GM12878 (cell line): ENCODE measurements around the gene PSMA2. TPM values are rescaled to one million over a fixed set of nuclear protein-coding genes. Genes with fewer than 3 reads are reported as not detected.

Experiments
- ATAC-seq: fragments of 200-7000 bp; cut with Tn5 transposase; 3 replicates; pipeline ENCODE4 v1.9.1; 2020; ENCODE audit warnings: mild to moderate bottlenecking, moderate library complexity
- BruUV-seq: library from RNA; stranded (reverse); fragments of 400-500 nt; replicated peaks from 2 replicates; lab custom pipeline; 2021; lab: Mats Ljungman, UMichigan
- CTCF ChIA-PET: fragments of 300-600 bp; sonication (Branson Sonifier 250); formaldehyde crosslinking; extraction: SDS; loops from one replicate; lab custom pipeline; 2021; ENCODE audit warnings: inconsistent platforms; lab: Yijun Ruan, JAX
- POLR2A ChIA-PET: fragments of 350-600 bp; formaldehyde crosslinking; extraction: SDS; loops from one replicate; lab custom pipeline; 2021; ENCODE audit warnings: inconsistent platforms; lab: Charles Lee
- RAD21 ChIA-PET: fragments of 300-600 bp; sonication (Branson Sonifier 250); formaldehyde crosslinking; loops from one replicate; lab custom pipeline; 2023; ENCODE audit warnings: antibody characterized with exemption; ENCODE audit not compliant: unreplicated experiment; lab: Charles Lee
- SMC1A ChIA-PET: fragments of 300-600 bp; sonication (Branson Sonifier 250); formaldehyde crosslinking; loops from one replicate; lab custom pipeline; 2023; ENCODE audit not compliant: unreplicated experiment, uncharacterized antibody; lab: Charles Lee
- DNase-seq: peaks from one replicate; pipeline ENCODE4 v3.0.0-alpha.2; 2011; ENCODE audit warnings: low read depth, low spot score
- FAIRE-seq: peaks from 3 replicates; lab custom pipeline; 2011; peaks lifted over from hg19 to GRCh38; lab: Jason Lieb, UNC
- H2AFZ ChIP-seq: 2 replicates; pipeline ENCODE4 v1.6.0; 2011; ENCODE audit warnings: low read depth, low read length, control low read depth; ENCODE audit not compliant: control insufficient read depth
- H3K27ac ChIP-seq: 2 replicates; pipeline ENCODE4 v1.5.1; 2011; ENCODE audit warnings: control low read depth; ENCODE audit not compliant: control insufficient read depth, insufficient read depth
- H3K27me3 ChIP-seq, 2 experiments: replicated peaks in 1 of 2; 2 replicates each; pipeline versions ENCODE4 v1.6.0 to v1.6.1; 2011; ENCODE audit warnings: low read length in 1 of 2; ENCODE audit not compliant: control insufficient read depth in 2 of 2, insufficient read depth in 2 of 2
- H3K36me3 ChIP-seq, 2 experiments: 2 replicates each; pipeline ENCODE4 v1.5.1; 2011; ENCODE audit warnings: low read length in 1 of 2; ENCODE audit not compliant: control insufficient read depth in 2 of 2, insufficient read depth in 2 of 2
- H3K4me1 ChIP-seq: 2 replicates; pipeline ENCODE4 v1.6.1; 2011; ENCODE audit warnings: mild to moderate bottlenecking, low read length, moderate library complexity, mixed read lengths; ENCODE audit not compliant: control insufficient read depth, insufficient read depth
- H3K4me2 ChIP-seq: 2 replicates; pipeline ENCODE4 v1.6.0; 2011; ENCODE audit warnings: control low read depth; ENCODE audit not compliant: control insufficient read depth, insufficient read depth
- H3K4me3 ChIP-seq: fragments of 200-600 bp; sonication (generic); 2 replicates; pipeline ENCODE4 v1.5.1; 2016
- H3K79me2 ChIP-seq: 2 replicates; pipeline ENCODE4 v1.6.0; 2011; ENCODE audit warnings: low read length; ENCODE audit not compliant: control insufficient read depth, insufficient read depth
- H3K9ac ChIP-seq: 2 replicates; pipeline ENCODE4 v1.8.0; 2011; ENCODE audit warnings: low read length, control low read depth, mixed read lengths; ENCODE audit not compliant: control insufficient read depth, insufficient read depth
- H3K9me3 ChIP-seq: replicated peaks from 3 replicates; pipeline ENCODE4 v1.5.1; 2011; ENCODE audit warnings: mild to moderate bottlenecking, low read length; ENCODE audit not compliant: control insufficient read depth, insufficient read depth
- H4K20me1 ChIP-seq: 2 replicates; pipeline ENCODE4 v1.6.0; 2011; ENCODE audit not compliant: control insufficient read depth, insufficient read depth
- ATF7 ChIP-seq: fragments of 450-650 bp; IDR thresholded peaks from 2 replicates; pipeline ENCODE4 v1.6.1; 2016; ENCODE audit warnings: low read depth, mild to moderate bottlenecking
- CREB1 ChIP-seq: IDR thresholded peaks from 2 replicates; pipeline ENCODE4 v1.6.1; 2012; ENCODE audit warnings: low read depth, mild to moderate bottlenecking, inconsistent platforms
- DPF2 ChIP-seq: fragments of 450-650 bp; IDR thresholded peaks from 2 replicates; pipeline ENCODE4 v1.6.1; 2017; ENCODE audit warnings: mild to moderate bottlenecking
- EED ChIP-seq: sonication (generic); IDR thresholded peaks from 2 replicates; pipeline ENCODE4 v1.6.1; 2016; ENCODE audit warnings: antibody characterized with exemption, low read depth
- EZH2 ChIP-seq: IDR thresholded peaks from 2 replicates; pipeline ENCODE4 v1.6.1; 2012; ENCODE audit warnings: low read depth, mild to moderate bottlenecking, control low read depth, inconsistent platforms, low read length, borderline replicate concordance; ENCODE audit not compliant: control insufficient read depth
- FOXM1 ChIP-seq: IDR thresholded peaks from 2 replicates; pipeline ENCODE4 v1.6.1; 2012; ENCODE audit warnings: low read depth, mild to moderate bottlenecking, inconsistent platforms, low read length, moderate library complexity
- MEF2B ChIP-seq: fragments of 450-650 bp; IDR thresholded peaks from 2 replicates; pipeline ENCODE4 v1.6.1; 2018; ENCODE audit warnings: mild to moderate bottlenecking, moderate library complexity; ENCODE audit not compliant: partially characterized antibody, poor library complexity, severe bottlenecking
- PML ChIP-seq: IDR thresholded peaks from 2 replicates; pipeline ENCODE4 v1.6.1; 2012; ENCODE audit warnings: low read length, inconsistent platforms
- POLR2A ChIP-seq: IDR thresholded peaks from 2 replicates; pipeline ENCODE4 v1.6.1; 2011; ENCODE audit warnings: low read depth, mild to moderate bottlenecking, low read length
- POLR2AphosphoS5 ChIP-seq: IDR thresholded peaks from 2 replicates; pipeline ENCODE4 v1.6.1; 2011; ENCODE audit warnings: mild to moderate bottlenecking, low read length, inconsistent platforms
- RAD51 ChIP-seq: fragments of 450-650 bp; IDR thresholded peaks from 2 replicates; pipeline ENCODE4 v1.6.1; 2016; ENCODE audit warnings: moderate library complexity, mild to moderate bottlenecking, inconsistent platforms
- RCOR1 ChIP-seq: conservative IDR thresholded peaks from 2 replicates; pipeline ENCODE4 v1.6.1; 2012; ENCODE audit warnings: low read depth, low read length, improper control_type of control experiment
- RFX5 ChIP-seq: IDR thresholded peaks from 2 replicates; pipeline ENCODE4 v1.6.1; 2011; ENCODE audit warnings: low read depth, low read length, improper control_type of control experiment
- SIX5 ChIP-seq: IDR thresholded peaks from 2 replicates; pipeline ENCODE4 v1.6.1; 2011; ENCODE audit warnings: mild to moderate bottlenecking, low read depth, low read length, moderate library complexity; ENCODE audit not compliant: severe bottlenecking
- SREBF2 ChIP-seq: IDR thresholded peaks from 2 replicates; pipeline ENCODE4 v1.6.1; 2012; ENCODE audit warnings: mild to moderate bottlenecking, low read length
- TAF1 ChIP-seq: IDR thresholded peaks from 2 replicates; pipeline ENCODE4 v1.6.1; 2011; ENCODE audit warnings: mild to moderate bottlenecking, low read depth, low read length, borderline replicate concordance
- TARDBP ChIP-seq: IDR thresholded peaks from 2 replicates; pipeline ENCODE4 v1.6.1; 2016; ENCODE audit warnings: borderline replicate concordance
- TCF7 ChIP-seq: IDR thresholded peaks from 2 replicates; pipeline ENCODE4 v1.6.1; 2014; ENCODE audit warnings: antibody characterized with exemption, borderline replicate concordance
- YY1 ChIP-seq: IDR thresholded peaks from 2 replicates; pipeline ENCODE4 v1.6.1; 2011; ENCODE audit warnings: low read depth, mild to moderate bottlenecking, low read length
- ZNF24 ChIP-seq: fragments of 450-650 bp; IDR thresholded peaks from 2 replicates; pipeline ENCODE4 v1.6.1; 2017; ENCODE audit warnings: antibody characterized with exemption, mild to moderate bottlenecking
- WGBS: methylation state at CpG from one replicate; pipeline ENCODE4 v1.1.6; 2016; ENCODE audit warnings: low lambda C conversion rate; ENCODE audit not compliant: insufficient replicate concordance, insufficient coverage; ENCODE audit errors: missing lambda C conversion rate; 5-methylcytosine and 5-hydroxymethylcytosine counted together
- in situ Hi-C: fragments of 300-500 bp; cut with MboI; formaldehyde crosslinking; loops from 9 replicates; pipeline ENCODE4 v1.14.3; 2018; ENCODE audit warnings: mixed read lengths
- intact Hi-C: fragments of 100-400 bp; cut with micrococcal nuclease; formaldehyde crosslinking; loops from one replicate; pipeline ENCODE4 v1.14.2; 2022; ENCODE audit not compliant: unreplicated experiment
- polyA plus RNA-seq, 11 experiments: library from polyadenylated mRNA; depleted of rRNA in 4 of 11; unstranded in 6 of 11; stranded (reverse) in 5 of 11; fragments of >200 nt; fragmentation: Nextera tagmentation in 4 of 11; fragmentation: Illumina TruSeq in 1 of 11; extraction: Ambion mirVana in 4 of 11; extraction: Trizol in 1 of 11; gene quantifications; 1 replicate in 1 of 11; 2 replicates in 10 of 11; pipeline versions ENCODE4 v1.2.1 to v1.2.3, GENCODE V29; 2011 to 2016; ENCODE audit warnings: inconsistent platforms in 2 of 11, missing spikeins in 2 of 11, low read depth in 1 of 11
- total RNA-seq, 4 experiments: library from RNA; depleted of rRNA in 3 of 4; stranded (reverse); fragments of >200 nt in 3 of 4; fragmentation: Illumina TruSeq in 1 of 4; extraction: Trizol in 1 of 4; gene quantifications; 2 replicates each; pipeline versions ENCODE4 v1.2.1 to v1.2.3, GENCODE V29; 2013 to 2021
- TF ChIP-seq, protein P1 (sequence below): IDR thresholded peaks from 2 replicates; pipeline ENCODE4 v1.6.1; 2012; ENCODE audit warnings: low read depth, low read length, improper control_type of control experiment
- TF ChIP-seq, protein P2 (sequence below): fragments of 450-650 bp; IDR thresholded peaks from 2 replicates; pipeline ENCODE4 v1.6.1; 2018; ENCODE audit warnings: borderline replicate concordance, mild to moderate bottlenecking; ENCODE audit not compliant: partially characterized antibody

Gene PSMA2
- total and polyA plus RNA-seq, 10 of the 15 experiments (the other 5 are each of a cell fraction or from before 2014, with no cell fraction given): 129 to 1,223 (median 317) TPM

DNA sequence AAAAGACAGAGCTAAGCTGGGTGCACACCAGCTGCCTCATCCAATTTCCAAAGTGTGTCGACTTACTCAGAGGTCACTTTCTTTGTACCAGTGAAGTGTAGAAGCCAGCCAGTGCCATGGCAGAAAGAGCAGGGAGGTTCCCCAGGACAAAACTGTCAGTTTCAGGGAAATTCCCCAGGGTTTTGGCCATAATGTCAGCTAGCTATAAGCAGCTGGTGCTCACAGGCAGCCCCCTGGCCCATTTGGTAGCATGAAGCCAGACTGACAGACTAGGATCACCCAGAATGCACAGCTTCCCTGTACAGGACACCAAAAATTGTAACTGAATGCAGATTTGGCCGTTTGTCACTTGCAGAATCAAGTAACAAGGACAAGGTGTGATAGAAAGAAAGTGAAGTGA lies 28.8 kb upstream of the PSMA2 start (continued):
- TF ChIP-seq MEF2B: peak; percentile 24
- TF ChIP-seq POLR2A: no peak
- TF ChIP-seq, protein P1, sequence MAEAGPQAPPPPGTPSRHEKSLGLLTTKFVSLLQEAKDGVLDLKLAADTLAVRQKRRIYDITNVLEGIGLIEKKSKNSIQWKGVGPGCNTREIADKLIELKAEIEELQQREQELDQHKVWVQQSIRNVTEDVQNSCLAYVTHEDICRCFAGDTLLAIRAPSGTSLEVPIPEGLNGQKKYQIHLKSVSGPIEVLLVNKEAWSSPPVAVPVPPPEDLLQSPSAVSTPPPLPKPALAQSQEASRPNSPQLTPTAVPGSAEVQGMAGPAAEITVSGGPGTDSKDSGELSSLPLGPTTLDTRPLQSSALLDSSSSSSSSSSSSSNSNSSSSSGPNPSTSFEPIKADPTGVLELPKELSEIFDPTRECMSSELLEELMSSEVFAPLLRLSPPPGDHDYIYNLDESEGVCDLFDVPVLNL: no peak
- TF ChIP-seq EZH2: no peak
- TF ChIP-seq YY1: 0 out of 2 replicates have a peak, but pooled peaks have one; percentile 38
- no peak for TF ChIP-seq POLR2AphosphoS5
- TF ChIP-seq EED: no peak

DNA sequence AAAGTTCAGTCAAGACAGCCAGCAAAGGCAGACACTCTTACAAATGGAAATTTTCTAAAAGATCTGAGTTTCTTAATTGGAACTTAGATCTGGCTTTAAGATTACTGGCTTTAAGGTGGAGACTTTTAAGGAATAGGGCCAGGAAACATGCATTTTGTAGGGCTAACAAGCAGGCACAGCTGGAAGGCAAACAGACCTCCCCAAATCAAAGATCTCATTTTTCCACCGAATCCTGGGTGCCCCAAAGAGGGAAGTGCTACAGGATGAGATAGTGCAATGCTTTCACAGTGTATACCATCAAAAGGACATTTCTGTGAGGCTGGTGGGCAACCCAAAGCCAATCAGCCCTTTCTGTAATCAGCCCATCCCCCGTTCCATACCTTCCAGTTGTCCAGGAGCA lies 27.6 kb upstream of the PSMA2 start:
- no peak for FAIRE-seq
- no peak for ATAC-seq
- in situ Hi-C loops: no loop called here
- ChIA-PET SMC1A (interaction anchor here (0.7 to 2.9 kb wide), 8 partner anchors 9 to 164 kb away, joined by 3 to 8 read pairs (median 4); no protein-coding TSS in a partner anchor), POLR2A (interaction anchor here (2.1 kb wide), 1 partner anchor 13 kb away, joined by 11 read pairs; no protein-coding TSS in a partner anchor), CTCF (interaction anchor here (1.3 to 3.3 kb wide), 4 partner anchors 13 to 302 kb away, joined by 4 to 22 read pairs (median 9); no protein-coding TSS in a partner anchor), RAD21 (interaction anchor here (2.3 to 3.8 kb wide), 3 partner anchors 14 to 95 kb away, joined by 8 to 17 read pairs (median 15); no protein-coding TSS in a partner anchor)
- H3K9me3 ChIP-seq: no peaks in the 10 kb centered on the region; the same call in none of the 3 replicates
- WGBS: 23% methylated on average over 2 of the region's 2 CpGs
- H3K27me3 ChIP-seq: no peaks in the 10 kb centered on the region
- H3K4me1 ChIP-seq: no peaks in the 10 kb centered on the region
- no peak overlapping the region for H3K27ac ChIP-seq
- H3K36me3 ChIP-seq: no peaks in the 10 kb centered on the region
- DNase-seq: no peak
- intact Hi-C loops: no loop called here
- H3K4me2 ChIP-seq: no peak overlapping the region
- H2AFZ ChIP-seq: no peak overlapping the region
- no TSS peak for BruUV-seq
- H3K79me2 ChIP-seq: no peaks in the 10 kb centered on the region
- TF ChIP-seq RCOR1 (no peak), TAF1 (no peak), RFX5 (no peak), SIX5 (no peak), ATF7 (no peak), FOXM1 (no peak), CREB1 (no peak), ZNF24 (no peak), RAD51 (no peak), TARDBP (no peak), PML (no peak), TCF7 (no peak), DPF2 (no peak), SREBF2 (no peak)
- TF ChIP-seq, protein P2, sequence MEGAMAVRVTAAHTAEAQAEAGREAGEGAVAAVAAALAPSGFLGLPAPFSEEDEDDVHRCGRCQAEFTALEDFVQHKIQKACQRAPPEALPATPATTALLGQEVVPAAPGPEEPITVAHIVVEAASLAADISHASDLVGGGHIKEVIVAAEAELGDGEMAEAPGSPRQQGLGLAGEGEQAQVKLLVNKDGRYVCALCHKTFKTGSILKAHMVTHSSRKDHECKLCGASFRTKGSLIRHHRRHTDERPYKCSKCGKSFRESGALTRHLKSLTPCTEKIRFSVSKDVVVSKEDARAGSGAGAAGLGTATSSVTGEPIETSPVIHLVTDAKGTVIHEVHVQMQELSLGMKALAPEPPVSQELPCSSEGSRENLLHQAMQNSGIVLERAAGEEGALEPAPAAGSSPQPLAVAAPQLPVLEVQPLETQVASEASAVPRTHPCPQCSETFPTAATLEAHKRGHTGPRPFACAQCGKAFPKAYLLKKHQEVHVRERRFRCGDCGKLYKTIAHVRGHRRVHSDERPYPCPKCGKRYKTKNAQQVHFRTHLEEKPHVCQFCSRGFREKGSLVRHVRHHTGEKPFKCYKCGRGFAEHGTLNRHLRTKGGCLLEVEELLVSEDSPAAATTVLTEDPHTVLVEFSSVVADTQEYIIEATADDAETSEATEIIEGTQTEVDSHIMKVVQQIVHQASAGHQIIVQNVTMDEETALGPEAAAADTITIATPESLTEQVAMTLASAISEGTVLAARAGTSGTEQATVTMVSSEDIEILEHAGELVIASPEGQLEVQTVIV: no peak
- H3K4me3 ChIP-seq: no peak overlapping the region
- H3K9ac ChIP-seq: no peak overlapping the region
- no peaks in the 10 kb centered on the region for H4K20me1 ChIP-seq
